ENCODE measurements around the gene DENND1A.
A peak's percentile ranks its signal among the peaks of the same experiment; 100 is the strongest.
"Not testable (repeated sequence)": the region's sequence is repeated elsewhere in the genome, so short reads cannot be mapped to it uniquely, and the experiment has no call there.

DENND1A gene

DNA sequence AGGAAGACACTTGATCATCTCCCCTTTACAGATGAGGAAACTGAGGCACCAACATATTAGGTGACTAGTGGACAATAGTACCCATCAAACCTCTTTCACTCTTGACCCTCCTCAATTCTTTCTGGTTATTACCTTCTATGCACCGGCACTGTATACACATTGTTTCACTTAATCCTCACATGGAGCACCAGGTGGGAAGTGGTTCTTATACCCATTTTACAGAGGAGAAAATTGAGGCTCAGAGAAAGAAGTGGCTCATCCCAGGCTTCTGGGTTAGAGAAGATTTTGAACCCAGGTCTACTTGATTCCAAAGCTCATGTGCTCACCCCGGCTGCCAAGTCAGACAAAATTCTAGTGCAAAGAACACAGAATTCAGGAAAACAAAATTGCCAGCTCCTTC, 17.4 kb upstream of the DENND1A start:
- DNase-seq: no peak

DNA sequence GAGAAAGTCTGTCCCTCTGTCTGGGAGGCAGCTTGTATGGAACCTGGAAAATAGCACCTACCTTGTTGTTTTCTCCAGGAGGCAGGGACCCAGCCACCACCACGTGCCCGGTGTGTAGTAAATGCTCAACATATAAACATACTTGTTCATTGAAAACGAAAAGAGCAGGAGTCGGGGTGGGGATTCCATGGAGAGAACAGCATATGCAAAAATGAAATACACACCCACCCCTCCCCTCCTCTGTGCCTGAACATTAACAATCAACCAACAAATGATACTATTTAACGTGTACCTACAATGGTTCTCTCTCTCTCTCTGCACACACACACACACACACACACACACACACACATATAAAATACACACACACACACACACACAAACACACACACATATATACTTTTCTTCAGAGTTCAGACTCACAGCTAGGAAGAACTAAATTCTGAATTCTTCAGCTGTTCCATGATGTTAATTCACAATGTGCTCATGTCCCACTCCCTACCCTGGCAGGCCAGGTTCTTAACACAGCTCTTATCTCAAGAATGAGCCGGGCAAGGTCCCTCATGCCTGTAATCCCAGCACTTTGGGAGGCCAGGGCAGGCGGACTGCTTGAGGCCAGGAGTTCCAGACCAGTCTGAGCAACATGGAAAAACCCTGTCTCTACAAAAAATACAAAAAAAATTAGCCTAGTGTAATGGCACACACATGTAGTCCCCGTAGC, 16.3 kb upstream of the DENND1A start:
- DNase-seq: no peak

DNA sequence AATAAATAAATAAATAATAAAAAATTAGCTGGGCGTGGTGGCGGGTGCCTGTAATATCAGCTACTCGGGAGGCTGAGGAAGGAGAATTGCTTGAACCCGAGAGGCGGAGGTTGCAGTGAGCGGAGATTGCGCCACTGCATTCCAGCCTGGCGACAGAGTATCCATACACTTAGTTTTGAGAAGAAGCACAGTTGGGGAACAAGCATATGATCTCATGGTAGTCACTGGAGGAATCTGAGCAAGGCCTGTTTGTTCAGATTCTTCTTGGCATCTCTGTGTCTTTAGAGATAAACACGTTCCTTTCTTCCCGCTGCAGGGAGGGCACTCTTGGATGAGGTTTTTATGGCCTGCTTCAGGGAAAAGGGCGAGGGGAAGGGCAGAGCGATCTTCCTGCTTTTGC, 15.6 kb upstream of the DENND1A start:
- no peak for DNase-seq

DNA sequence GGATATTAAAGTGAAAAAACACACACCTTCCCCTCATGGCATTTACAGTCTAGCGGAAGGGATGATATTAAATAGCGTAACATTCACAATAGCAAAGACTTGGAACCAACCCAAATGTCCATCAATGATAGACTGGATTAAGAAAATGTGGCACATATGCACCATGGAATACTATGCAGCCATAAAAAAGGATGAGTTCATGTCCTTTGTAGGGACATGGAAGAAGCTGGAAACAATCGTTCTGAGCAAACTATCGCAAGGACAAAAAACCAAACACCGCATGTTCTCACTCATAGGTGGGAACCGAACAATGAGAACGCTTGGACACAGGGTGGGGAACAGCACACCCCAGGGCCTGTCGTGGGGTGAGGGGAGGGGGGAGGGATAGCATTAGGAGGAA, 14.5 kb upstream of the DENND1A start:
- DNase-seq: not testable (repeated sequence)

DNA sequence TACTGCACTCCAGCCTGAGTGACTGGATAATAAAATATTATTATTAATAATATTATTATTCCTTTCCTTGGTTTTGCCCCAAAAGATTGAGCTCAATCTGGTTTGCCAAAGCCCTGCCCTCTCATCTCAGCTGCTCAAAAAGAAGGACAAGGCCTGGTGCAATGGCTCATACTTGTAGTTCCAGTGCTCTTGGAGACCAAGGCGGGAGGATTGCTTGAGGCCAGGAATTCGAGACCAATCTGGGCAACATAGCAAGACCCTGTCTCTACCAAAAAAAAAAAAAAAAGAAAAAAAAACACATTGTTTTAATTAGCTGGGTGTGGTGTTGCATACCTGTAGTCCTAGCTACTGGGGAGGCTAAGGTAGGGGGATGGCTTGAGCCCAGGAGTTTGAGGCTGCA, 13.7 kb upstream of the DENND1A start:
- no peak for DNase-seq

DNA sequence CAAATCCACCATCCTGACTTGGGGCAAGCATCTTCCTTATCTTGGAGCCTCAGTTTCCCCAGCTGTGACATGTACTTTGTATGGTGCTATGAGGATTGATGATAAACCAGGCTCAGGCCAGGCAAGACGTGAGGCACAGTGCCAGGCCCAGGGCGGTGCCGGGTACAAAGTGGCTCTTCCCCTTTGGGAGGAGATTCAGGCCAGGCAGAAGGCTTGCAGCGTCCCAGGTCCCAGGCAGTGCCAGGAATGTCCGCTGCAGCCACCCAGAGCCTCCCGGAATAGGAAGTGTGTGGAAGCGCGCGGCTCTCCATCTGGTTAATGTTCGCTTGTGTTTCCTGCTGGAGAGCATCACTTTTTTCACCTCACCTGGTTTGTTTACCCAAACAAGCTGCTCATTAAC, 12.6 kb upstream of the DENND1A start:
- DNase-seq: no peak

DNA sequence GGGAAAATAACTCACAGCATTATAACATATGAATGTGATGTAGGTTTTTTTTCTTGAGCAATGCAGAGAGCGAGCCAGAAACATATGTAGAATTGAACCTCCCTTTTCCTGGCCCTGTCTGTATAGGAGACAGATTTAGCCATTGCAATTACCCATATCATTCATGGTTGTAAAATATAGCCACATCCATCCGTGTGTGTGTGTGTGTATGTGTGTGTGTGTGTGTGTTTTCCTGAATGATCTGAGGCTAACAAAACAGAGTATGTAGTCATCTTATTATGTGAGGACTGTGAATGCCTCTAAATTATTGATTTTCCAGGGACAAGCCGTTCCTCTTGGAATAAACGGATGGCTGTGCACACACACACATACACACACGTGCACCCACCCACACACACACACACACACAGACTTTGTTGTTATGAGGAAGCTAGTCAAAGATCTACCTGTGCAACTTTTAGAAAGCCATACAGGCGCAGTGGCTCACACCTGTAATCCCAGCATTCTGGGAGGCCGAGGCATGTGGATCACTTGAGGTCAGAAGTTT, 11.7 kb upstream of the DENND1A start:
- DNase-seq: no peak

DNA sequence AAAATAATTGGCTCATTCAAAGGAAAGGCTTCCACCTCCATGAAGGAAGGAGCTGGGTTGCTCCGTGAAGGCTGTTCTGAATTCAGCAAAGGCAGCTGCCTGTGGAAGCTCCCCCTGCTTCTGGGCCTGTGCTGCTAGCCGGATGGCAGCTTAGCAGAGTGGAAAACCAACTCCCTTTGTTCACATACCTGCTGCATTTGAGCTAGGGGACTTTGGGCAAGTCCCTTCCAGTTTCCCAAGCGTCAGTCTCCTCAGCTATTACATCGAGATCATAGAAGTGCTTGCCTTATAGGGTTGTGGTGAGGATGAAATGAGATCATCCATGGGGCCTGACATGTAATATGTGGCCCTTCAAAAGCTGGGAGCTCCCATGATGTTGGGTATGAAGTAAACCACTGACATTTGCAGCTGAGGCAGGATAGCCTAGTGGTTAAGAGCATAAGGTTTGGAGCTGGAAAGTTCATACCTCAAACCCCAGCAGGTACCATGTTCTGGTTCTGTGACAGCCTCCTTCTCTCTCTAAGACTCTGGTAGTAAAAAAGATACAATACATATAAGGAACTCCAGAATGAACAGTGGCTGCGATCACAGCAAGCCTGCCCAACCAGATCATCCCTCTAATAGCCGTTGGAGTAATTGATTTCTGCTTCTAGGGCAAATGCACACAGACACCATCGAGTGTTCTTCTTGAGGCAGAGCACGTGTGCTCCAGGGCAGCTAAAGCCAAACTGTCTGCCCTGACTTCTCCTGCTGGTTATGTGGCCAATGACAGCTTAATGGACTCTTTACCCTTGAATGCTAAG, 11.0 kb upstream of the DENND1A start:
- no peak for DNase-seq

DNA sequence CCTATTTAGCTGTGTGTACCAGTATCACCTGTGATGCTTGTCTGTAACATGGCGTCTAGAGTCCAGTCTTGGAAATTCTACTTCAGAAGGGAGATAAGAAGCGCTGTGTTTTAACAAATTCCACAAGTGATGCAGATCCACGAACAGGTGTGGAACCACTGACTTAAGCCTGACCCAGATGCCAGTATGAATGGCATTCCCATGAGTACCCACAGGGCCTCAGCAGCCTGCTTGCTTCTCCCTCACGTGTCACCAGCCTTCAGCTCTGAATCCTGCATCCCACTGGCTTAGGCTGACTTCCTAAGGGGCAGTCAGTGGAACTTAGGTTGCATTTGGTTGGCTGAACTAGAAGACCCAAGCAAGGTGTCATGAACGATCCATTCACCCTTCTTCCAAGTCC, 8.5 kb upstream of the DENND1A start:
- DNase-seq: no peak

DNA sequence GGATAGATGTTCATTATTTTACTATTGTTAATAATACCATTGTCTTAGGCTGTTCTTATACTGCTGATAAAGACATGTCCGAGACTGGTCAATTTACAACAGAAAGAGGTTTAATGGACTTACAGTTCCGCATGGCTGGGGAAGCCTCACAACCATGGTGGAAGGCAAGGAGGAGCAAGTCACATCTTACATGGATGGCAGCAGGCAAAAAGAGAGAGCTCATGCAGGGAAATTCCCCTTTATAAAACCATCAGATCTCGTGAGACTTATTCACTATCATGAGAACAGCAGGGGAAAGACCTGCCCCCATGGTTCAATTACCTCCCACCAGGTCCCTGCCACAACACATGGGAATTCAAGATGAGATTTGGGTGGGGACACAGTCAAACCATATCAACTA, 6.6 kb upstream of the DENND1A start:
- DNase-seq: not testable (repeated sequence)

DNA sequence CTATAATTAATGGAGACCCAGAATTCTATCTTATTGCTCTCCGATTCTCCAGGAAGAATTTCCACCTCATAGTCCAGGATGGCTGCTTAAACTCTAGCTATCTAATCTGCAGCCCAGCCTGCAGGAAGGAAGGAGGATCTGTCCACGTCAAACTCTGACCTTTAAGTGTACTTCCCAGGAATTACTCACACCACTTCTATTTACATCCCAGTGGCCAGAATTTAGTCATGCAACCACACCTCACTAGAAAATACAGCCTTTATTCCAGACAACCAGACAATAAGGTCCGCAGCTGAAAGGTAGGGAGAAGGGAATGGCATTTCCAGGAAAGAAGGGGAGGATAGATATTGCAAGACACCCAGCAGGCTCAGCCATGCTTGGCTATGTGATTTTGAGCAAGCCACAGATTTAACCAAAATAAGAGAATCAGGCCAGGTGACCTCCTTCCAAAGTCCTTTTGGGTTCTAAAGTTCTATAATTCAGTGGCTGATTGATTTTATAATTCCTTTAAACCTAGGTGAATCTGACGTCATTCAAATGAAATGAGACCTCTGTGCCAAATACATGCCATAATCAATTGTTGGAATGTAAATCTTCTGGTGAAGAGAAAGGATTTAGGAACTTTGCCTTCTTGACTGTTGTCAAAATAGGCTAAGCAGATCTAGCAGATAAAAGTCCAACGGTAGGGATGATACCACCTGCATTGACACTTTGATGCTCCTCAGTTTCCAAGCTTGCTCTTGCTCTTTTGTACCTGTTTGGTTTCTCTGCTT, 3.7 kb upstream of the DENND1A start:
- DNase-seq: no peak

DNA sequence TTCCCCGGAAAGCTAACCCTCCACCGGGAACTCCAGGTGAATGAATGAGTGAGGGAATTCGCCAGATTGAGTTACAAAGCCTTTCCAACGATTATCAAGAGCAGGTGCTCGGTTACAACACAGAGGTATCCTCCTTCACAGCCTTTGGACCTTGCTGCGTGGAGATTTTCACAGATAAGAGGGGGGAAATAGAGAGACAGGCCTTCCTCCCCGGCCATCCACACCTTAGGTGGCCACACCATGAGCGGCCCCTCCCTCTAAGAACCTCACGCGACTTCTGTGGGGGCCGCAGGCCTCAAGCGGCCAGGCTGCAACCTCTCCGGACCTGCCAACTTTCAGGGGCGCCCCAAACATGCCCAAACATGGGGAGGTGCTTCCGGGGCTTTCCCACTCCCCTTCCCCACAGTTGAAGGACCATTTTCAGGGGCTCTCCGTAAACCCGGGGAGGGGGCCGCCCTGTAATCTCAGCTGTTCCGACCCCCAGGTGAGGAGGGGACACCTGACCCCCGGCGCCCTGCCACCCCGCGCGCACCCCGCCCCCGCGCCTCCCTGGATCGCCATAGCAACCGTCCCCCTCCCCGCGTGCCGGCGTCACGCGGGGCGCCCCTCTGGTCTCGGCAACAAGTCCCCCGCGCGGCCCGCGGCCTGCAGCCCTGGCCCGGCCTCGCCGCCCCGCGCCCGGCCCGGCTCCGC, 603 bp downstream of the DENND1A start:
- DNase-seq: peak; percentile 33

DNA sequence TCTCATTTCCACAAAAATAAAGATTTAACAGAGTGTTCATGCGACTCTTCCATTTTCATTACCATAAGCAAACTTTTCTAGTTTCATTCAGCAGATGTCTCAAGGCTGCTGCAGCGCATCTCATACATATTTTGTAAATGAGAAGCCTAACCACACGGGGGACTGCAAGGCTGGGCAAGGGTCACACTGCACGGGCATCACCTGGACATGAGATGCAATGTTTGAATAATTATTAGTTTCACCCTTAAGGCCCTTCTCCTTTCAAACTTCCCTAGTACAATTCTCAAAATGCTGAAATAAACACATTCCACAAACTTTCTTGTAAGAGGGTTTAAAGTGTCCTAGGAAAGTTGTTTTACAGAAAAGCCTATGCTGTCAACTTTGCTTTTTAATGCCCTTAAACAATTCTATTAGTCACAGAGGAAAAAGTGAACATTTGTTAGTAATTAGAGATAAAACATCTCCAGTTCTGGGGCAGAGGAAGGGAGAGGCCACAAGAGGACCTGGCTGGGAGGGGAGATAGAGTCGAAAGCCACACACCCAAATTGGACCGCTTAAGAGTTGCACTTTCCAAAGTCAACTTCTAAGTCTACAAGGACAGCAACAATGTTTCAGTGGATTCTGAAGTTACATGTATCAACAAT, 1.3 kb downstream of the DENND1A start:
- DNase-seq: peak; percentile 12

DNA sequence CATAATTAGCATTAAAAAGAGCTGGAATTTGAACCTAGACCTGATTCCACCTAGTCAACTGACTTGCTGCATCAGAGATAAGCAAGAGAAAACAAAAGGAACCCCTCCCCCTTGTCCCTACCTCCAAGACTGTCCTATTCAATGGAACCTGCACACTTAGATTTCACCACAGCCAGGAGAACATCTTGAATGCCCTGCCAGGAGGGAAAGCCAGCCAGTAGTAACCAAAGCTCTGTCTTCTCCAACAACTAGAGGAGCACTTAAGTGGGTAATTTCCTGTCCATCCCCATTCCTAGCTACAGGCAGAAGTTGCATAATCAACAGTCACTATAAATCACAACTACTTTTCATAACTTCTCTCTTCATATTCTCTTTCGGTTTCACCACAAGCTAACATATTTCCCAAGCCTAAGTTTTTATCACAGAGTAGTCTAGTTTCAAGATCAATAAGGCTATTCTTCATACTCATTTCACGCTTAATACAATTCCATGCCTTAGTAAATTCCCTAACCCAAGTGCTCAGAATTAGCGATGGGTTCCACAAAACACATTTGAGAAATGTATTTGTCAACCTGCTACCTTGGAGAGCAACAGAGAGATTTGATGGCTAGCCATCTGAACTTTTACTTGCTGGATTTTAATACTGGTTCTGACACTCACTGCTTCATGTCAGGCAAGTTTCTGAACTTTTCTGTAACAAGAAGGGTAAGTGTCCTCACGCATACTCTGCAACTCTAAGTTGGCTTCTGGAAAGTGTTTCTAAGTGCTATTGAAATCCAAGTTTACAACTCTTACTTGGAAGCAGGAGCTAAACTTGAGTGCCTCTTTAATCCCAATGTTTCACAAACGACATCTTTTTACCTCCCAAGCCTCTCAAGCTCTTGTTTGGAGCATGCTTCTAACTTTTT, 2.0 kb downstream of the DENND1A start:
- no peak for DNase-seq

DNA sequence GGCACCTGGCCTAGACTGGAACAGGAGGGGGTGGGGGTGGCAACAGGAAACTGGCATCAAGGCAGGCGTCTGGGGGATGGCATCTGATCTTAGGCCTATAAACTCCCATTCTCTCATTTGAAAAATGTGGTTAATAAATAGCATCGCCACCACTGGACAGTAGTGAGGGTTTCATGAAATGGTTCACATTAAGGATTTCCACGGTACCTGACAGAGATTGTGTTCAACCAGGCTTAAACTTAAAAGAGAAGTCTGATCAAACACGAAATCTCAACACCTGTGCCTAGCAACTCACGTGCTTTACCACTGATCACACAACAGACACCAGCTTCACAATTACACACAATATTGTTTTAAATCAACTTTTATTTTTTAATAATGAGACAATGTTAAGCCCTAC, 3.0 kb downstream of the DENND1A start:
- no peak for DNase-seq

DNA sequence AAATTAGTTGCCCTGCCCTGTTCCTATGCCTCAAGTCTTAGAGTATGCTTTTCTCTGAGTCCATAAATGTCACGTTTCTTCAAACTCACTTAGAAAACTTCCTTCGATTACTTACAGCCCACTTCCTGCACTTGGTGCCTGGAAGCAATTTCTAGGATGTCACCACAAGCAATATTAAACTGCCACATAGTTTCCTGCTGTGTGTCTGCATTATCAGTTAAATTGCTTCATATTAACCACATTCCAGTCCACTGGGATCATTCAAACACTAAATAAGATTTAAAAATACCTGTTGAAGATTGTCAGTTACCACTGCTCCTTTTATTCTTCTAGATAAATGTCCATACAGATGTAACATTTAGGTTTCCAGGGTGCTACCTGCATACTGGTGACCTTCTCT, 4.1 kb downstream of the DENND1A start:
- DNase-seq: no peak

DNA sequence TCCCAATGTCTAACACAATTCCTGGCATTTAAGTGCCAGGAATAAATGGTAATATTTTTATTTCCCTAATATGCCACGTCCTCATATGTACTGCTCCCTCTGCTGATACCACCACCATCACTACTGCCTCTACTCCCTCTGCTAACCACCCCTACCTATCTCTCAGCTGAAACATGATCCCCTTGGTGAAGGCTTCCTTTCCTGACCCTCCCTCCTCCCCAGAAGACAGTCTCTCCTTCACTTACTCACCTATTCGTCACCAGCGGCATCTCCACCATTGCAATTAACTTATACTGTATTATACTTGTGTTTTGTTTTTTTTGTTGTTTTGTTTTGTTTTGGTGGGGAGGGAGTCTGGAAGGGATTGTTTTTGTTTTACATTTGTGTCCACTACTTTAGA, 4.8 kb downstream of the DENND1A start:
- no peak for DNase-seq

DNA sequence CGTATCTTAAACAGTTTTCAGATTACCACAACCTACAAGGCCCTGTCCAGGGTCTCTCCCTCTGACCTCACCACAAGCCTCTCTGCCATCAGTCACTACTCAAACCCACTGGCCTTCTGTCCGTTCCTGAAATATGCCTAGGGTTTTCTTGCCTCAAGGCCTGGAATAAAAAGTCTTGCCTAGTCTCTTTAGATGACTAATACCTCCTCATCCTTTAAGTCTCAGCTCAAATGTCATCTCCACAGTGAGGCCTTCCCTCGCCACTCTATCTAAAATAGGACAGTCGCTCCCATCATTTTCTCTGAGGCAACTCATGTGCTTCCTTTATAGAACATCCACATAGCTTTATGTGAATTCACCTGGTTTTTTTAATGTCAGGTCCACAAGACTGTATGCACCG, 5.2 kb downstream of the DENND1A start:
- no peak for DNase-seq

DNA sequence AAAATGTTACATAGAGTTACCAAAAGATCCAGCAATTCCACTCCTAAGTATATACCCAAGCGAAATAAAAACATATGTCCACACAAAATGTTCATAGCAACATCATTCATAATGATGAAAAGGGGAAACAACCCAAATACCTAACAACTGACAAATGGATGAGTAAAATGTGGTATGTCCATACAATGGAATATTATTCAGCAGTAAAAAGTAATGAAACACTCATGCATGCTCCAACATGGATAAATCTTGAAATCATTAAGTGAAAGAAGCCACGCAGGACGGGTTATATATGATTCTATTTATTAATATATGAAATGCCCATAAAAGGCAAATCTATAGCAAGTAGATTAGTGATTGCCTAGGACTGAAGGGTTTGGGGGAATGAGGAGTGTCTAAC, 6.0 kb downstream of the DENND1A start:
- DNase-seq: no peak

DNA sequence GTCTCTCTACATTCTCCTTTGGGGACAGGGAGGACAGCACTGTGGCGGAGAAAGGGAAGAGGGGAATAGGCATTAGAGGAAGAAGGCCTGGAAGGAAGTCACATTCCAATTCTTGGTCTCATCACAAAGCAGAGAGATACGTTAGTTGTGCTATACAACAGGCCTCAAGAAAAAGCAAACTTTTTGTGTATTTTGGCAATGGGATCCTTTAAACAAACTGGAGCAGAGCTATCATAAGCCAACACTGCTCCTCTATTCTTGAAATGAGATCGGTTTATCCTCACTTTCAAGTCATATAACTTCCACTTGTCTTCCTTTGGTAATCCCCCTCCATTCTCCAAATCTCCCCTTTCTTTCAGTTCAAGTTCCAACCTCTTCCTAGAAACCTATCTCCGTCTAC, 6.5 kb downstream of the DENND1A start:
- DNase-seq: no peak

DNA sequence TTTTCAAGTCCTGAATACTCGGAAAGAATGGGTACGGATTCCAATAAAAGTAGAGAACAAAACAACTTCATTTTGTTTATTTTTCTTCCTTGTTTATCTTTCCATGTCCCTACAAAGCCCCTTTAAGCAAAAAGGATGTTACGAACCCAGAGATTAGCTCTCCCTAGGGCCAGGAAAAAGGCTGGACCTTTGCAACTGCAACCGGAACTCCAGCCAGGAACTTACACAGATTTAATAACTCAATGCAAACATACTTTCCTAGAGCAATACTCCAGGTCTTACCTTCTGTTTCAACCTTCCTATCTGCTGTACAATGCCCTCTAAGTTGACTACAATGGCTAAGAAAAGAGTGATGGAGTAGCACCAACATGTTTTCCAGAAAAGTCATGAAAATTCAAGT, 7.0 kb downstream of the DENND1A start:
- no peak for DNase-seq

All from activated naive CD4-positive, alpha-beta T cell treated with Interleukin-2 at 50 U/mL for 16 hours (primary cell).